ENCODE results near the gene PABPN1L.

Gene PABPN1L

DNA sequence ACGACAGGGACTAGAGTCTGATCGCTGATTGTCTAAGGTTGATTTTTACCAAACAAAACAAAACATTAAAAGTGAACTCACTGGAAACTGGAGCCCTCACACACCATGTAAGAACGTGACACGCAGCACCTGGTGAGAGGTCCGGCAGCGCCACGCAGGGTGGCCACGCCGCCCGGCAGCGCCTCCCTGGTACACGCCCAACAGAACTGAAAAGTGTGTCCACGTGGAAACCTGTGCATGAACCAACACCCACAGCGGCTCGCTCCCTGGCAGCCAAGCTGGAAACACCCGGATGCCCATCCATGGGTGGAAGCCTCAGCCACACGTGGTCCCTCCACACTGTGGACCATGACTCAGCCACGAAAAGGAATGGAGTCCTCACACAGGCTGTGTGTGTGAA, 18.8 kb downstream of the PABPN1L start:
- TF ChIP-seq, protein P1, sequence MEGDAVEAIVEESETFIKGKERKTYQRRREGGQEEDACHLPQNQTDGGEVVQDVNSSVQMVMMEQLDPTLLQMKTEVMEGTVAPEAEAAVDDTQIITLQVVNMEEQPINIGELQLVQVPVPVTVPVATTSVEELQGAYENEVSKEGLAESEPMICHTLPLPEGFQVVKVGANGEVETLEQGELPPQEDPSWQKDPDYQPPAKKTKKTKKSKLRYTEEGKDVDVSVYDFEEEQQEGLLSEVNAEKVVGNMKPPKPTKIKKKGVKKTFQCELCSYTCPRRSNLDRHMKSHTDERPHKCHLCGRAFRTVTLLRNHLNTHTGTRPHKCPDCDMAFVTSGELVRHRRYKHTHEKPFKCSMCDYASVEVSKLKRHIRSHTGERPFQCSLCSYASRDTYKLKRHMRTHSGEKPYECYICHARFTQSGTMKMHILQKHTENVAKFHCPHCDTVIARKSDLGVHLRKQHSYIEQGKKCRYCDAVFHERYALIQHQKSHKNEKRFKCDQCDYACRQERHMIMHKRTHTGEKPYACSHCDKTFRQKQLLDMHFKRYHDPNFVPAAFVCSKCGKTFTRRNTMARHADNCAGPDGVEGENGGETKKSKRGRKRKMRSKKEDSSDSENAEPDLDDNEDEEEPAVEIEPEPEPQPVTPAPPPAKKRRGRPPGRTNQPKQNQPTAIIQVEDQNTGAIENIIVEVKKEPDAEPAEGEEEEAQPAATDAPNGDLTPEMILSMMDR (IDR thresholded peaks at IDR 0.05): no peak
- H3K4me3 ChIP-seq: no peak overlapping the region
- H3K27ac ChIP-seq: no peak overlapping the region
- DNase-seq (ENCODE audit: low spot score): no peak

DNA sequence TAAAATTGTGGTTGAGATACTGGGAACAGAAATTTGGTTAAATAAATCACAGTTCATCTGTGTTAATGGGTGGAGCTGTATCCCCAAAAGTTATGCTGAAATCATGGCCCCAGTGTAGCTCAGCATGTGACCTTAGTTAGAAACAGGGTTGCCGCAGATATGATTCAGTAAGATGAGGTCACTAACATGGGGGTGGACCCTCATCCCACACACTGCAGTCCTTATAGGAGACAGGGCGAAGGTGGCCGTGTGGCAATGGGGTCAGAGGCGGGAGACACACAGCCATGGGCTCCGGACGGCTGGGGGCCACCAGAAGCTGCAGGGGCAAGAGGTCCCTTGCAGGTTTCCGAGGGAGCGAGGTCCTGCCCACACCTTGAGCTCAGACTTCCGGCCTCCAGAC, 20.4 kb downstream of the PABPN1L start:
- Histone ChIP-seq H3K27ac (no peak overlapping the region), H3K4me3 (no peak overlapping the region)
- DNase-seq (ENCODE audit: low spot score): no peak
- TF ChIP-seq, protein P1 (IDR thresholded peaks at IDR 0.05): no peak

DNA sequence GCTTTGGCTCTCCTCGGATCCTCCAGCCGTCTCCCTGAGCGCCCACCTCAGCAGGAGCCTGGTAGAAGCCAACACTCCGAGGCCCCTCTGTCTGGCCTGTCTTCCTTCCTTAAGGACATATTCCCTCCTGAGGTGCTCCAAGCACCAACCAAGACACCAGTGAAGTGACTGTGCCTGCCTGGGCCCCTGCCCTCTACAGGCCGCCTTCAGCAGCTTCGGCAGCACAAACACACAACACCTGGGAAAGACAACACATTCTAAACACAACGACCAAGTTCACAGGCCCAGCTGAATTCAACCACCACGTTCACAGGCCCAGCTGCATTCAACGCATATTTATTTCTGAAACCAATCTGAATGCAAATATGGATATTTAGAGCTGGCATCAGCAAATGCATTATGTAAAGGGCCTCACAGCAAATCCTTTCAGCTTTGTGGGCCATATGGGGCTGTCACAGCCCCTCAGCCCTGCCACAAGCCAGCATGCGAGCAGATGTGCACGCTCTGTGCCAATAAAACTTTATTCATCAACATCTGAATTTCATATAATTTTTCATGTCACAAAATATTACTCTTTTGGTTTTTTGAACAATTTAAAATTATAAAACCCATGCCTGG, 21.9 kb downstream of the PABPN1L start:
- TF ChIP-seq, protein P1 (IDR thresholded peaks at IDR 0.05): no peak
- Histone ChIP-seq H3K4me3 (no peak overlapping the region), H3K27ac (no peak overlapping the region)
- DNase-seq (ENCODE audit: low spot score): no peak

- TF ChIP-seq, protein P1 (IDR thresholded peaks at IDR 0.05): no peak
- DNase-seq (ENCODE audit: low spot score): no peak
- H3K4me3 ChIP-seq: no peak overlapping the region
- H3K27ac ChIP-seq: no peak overlapping the region
These were observed 23.2 kb downstream of the PABPN1L start for GRCh38 chr16:88843256-88843655.

GRCh38 chr16:88842806-88843205, 23.7 kb downstream of the PABPN1L start:
- Histone ChIP-seq H3K27ac (no peak overlapping the region), H3K4me3 (no peak overlapping the region)
- TF ChIP-seq, protein P1 (IDR thresholded peaks at IDR 0.05): no peak
- DNase-seq (ENCODE audit: low spot score): no peak

GRCh38 chr16:88842308-88842756, 24.1 kb downstream of the PABPN1L start:
- Histone ChIP-seq H3K4me3 (no peak overlapping the region), H3K27ac (no peak overlapping the region)
- TF ChIP-seq, protein P1 (IDR thresholded peaks at IDR 0.05): no peak
- DNase-seq (ENCODE audit: low spot score): no peak

GRCh38 chr16:88841521-88842307, 24.7 kb downstream of the PABPN1L start:
- Histone ChIP-seq H3K27ac (no peak overlapping the region), H3K4me3 (no peak overlapping the region)
- no peak for DNase-seq (ENCODE audit: low spot score)
- TF ChIP-seq, protein P1 (IDR thresholded peaks at IDR 0.05): no peak
